Body of pancreas (tissue), 4 donors: ENCODE measurements around the gene CCBE1. TPM values are rescaled to one million over a fixed set of nuclear protein-coding genes. Genes with fewer than 3 reads are reported as not detected.

Experiments
- ATAC-seq: fragments of 150-250 bp; one replicate; pipeline ENCODE4 v1.9.1; 2016
- DNase-seq, 4 donors: peaks; one replicate each; pipeline ENCODE4 v3.0.0-alpha.2; 2019
- H3K27ac ChIP-seq, 4 donors: fragments of 200-600 bp; sonication (generic); 1 replicate in 3 of 4; 2 replicates in 1 of 4; pipeline versions ENCODE4 v1.5.1 to v1.6.1; 2016 to 2019; ENCODE audit warnings: mild to moderate bottlenecking in 1 of 4, mixed read lengths in 1 of 4, moderate library complexity in 1 of 4
- H3K27me3 ChIP-seq, 2 donors: fragments of 200-600 bp; sonication (generic); one replicate each; pipeline ENCODE4 v1.6.0; 2016; ENCODE audit warnings: mild to moderate bottlenecking in 1 of 2
- H3K36me3 ChIP-seq, 2 donors: fragments of 200-600 bp; sonication (generic); replicated peaks in 1 of 2; 2 replicates each; pipeline ENCODE4 v1.5.1; 2016; ENCODE audit warnings: low read depth in 2 of 2; ENCODE audit not compliant: insufficient read depth in 1 of 2
- H3K4me1 ChIP-seq: fragments of 200-600 bp; sonication (generic); one replicate; pipeline ENCODE4 v1.6.0; 2016
- H3K4me3 ChIP-seq, 2 donors: fragments of 200-600 bp; sonication (generic); 1 replicate in 1 of 2; 2 replicates in 1 of 2; pipeline ENCODE4 v1.5.1; 2016 to 2019
- H3K9me3 ChIP-seq, 3 donors: fragments of 200-600 bp; sonication (generic); 1 replicate in 2 of 3; 2 replicates in 1 of 3; pipeline ENCODE4 v1.5.1; 2016
- POLR2A ChIP-seq, 3 donors: fragments of 450-650 bp; IDR thresholded peaks; one replicate each; pipeline ENCODE4 v1.6.1; 2016; ENCODE audit warnings: antibody characterized with exemption in 3 of 3, mild to moderate bottlenecking in 2 of 3
- WGBS, 2 donors: methylation state at CpG; one replicate each; pipeline ENCODE4 v1.1.5; 2017; 5-methylcytosine and 5-hydroxymethylcytosine counted together
- intact Hi-C: fragments of 100-400 bp; cut with DNase I; formaldehyde crosslinking; loops from one replicate; pipeline ENCODE4 v1.15.1; 2023
- total RNA-seq, 2 donors: library from RNA; depleted of rRNA; stranded (reverse); fragments of >200 nt; gene quantifications; one replicate each; pipeline ENCODE4 v1.1.0, GENCODE V29; 2016
- TF ChIP-seq, protein P1 (sequence below), 7 experiments: fragments of 450-650 bp in 4 of 7; fragments of 200-600 bp in 3 of 7; sonication (generic) in 3 of 7; IDR thresholded peaks; one replicate each; pipeline ENCODE4 v1.5.1; 2016 to 2019; ENCODE audit warnings: antibody characterized with exemption in 7 of 7

CCBE1 gene
- total RNA-seq, 2 donors from 2014 or later, result 0.99 to 4.4 TPM

DNA sequence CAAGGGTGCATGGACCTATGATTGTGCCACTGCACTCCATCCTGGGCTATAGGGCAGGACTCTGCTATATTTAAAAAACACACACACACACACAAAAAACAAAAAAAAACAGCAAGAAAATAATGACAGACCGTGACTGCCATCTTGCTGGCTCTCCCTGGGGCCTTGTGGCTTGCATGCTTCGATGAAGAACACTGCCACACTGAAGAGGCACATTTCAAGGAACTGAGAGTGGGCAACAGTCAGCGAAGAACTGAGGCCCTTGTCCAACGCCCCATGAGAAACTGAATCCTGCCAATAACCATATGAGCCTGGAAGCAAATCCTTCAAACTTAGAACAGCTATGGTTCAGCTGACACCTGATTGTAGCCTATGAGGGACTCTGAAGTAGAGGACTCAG lies 158.1 kb downstream of the CCBE1 start:
- TF ChIP-seq, protein P1, sequence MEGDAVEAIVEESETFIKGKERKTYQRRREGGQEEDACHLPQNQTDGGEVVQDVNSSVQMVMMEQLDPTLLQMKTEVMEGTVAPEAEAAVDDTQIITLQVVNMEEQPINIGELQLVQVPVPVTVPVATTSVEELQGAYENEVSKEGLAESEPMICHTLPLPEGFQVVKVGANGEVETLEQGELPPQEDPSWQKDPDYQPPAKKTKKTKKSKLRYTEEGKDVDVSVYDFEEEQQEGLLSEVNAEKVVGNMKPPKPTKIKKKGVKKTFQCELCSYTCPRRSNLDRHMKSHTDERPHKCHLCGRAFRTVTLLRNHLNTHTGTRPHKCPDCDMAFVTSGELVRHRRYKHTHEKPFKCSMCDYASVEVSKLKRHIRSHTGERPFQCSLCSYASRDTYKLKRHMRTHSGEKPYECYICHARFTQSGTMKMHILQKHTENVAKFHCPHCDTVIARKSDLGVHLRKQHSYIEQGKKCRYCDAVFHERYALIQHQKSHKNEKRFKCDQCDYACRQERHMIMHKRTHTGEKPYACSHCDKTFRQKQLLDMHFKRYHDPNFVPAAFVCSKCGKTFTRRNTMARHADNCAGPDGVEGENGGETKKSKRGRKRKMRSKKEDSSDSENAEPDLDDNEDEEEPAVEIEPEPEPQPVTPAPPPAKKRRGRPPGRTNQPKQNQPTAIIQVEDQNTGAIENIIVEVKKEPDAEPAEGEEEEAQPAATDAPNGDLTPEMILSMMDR (IDR thresholded peaks at IDR 0.05), result no peak
- TF ChIP-seq POLR2A (IDR thresholded peaks at IDR 0.05), result no peak
- Histone ChIP-seq H3K4me3 (no peak overlapping the region), H3K36me3 (no peaks in the 10 kb centered on the region), H3K27ac (no peak overlapping the region), H3K27me3 (no peaks in the 10 kb centered on the region), H3K4me1 (no peaks in the 10 kb centered on the region), H3K9me3 (no peaks in the 10 kb centered on the region)
- intact Hi-C loops, result no loop called here
- DNase-seq (no peak), ATAC-seq (no peak)
- WGBS, 2 donors, result 72 to 76% methylated on average over 4 of the region's 4 CpGs

DNA sequence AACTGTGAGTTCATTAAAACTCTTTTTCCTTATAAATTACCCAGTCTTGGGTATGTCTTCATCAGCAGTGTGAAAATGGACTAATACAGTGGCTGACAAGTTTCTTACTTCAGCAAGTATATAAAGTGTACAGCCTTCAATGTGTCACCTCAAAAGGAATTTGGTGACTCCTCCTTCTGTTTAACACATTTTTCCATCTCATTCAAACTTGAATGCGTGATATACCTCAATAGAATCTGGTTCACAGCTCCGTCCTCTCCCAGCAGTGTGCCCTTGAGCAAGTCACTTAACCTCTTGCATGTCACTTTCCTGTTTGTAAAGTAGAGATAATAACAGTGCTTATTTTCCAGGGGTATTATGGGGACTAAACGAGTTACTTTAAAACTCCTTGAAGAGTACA lies 159.6 kb downstream of the CCBE1 start:
- no peaks in the 10 kb centered on the region for H3K9me3 ChIP-seq
- H3K4me3 ChIP-seq, result no peak overlapping the region
- H3K27ac ChIP-seq, result no peak overlapping the region
- 45 to 53% methylated on average over 3 of the region's 3 CpGs for WGBS, 2 donors
- no peaks in the 10 kb centered on the region for H3K36me3 ChIP-seq
- no peak for DNase-seq
- TF ChIP-seq, protein P1 (IDR thresholded peaks at IDR 0.05), result no peak
- TF ChIP-seq POLR2A (IDR thresholded peaks at IDR 0.05), result no peak
- intact Hi-C loops, result no loop called here
- H3K4me1 ChIP-seq, result no peaks in the 10 kb centered on the region
- H3K27me3 ChIP-seq, result no peaks in the 10 kb centered on the region
- ATAC-seq, result no peak

DNA sequence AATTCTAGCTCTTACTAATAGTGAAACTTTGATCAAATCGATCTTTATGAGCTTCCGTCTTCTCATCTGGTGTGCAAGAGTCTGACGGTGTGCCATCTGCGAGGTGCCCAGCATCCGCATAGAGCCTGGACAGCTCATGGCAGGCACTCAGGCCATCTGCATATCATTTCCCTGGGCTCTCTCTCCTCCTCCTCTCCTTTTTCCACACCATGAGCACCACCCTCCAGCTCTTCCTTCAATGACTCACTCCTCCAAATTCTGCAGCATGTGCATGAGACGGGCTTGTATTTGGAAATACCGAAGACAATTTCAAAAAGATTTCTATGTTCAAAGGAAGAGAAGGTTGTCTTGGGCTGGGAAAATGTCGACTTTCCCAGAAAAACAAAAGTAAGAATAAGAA lies 161.1 kb downstream of the CCBE1 start:
- ATAC-seq, result no peak
- no peak for DNase-seq
- no peak overlapping the region for H3K27ac ChIP-seq
- H3K27me3 ChIP-seq, result no peaks in the 10 kb centered on the region
- intact Hi-C loops, result no loop called here
- no peaks in the 10 kb centered on the region for H3K9me3 ChIP-seq
- 71 to 80% methylated on average over 8 of the region's 8 CpGs for WGBS, 2 donors
- no peaks in the 10 kb centered on the region for H3K36me3 ChIP-seq
- TF ChIP-seq, protein P1 (IDR thresholded peaks at IDR 0.05), result no peak
- H3K4me1 ChIP-seq, result no peaks in the 10 kb centered on the region
- no peak overlapping the region for H3K4me3 ChIP-seq

DNA sequence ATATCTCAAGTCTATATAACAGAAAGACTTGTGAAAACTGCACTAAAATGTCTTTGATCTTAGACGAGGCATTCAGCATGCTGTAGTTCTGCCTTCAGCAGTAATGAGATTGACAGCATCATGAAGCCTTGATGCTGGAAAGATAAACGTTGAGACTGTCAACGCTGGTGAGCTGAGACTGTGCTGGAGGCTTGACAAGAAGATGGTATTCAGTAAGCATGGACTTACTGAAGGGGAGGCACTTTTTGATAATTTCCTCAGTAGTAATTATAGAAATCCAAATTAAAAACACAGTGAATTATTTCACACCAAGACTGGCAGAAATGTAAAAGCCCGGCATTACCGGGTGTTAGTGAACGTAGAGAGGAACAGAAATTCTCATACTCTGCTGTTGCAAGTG lies 162.2 kb downstream of the CCBE1 start:
- no peaks in the 10 kb centered on the region for H3K4me1 ChIP-seq
- no peaks in the 10 kb centered on the region for H3K36me3 ChIP-seq
- DNase-seq (no peak), ATAC-seq (no peak)
- no peaks in the 10 kb centered on the region for H3K27me3 ChIP-seq
- H3K4me3 ChIP-seq, result no peak overlapping the region
- intact Hi-C loops, result no loop called here
- H3K27ac ChIP-seq, result no peak overlapping the region
- TF ChIP-seq, protein P1 (IDR thresholded peaks at IDR 0.05), result no peak
- no peak for TF ChIP-seq POLR2A (IDR thresholded peaks at IDR 0.05)
- no peaks in the 10 kb centered on the region for H3K9me3 ChIP-seq
- WGBS, 2 donors, result 44% methylated on average over 6 of the region's 6 CpGs

DNA sequence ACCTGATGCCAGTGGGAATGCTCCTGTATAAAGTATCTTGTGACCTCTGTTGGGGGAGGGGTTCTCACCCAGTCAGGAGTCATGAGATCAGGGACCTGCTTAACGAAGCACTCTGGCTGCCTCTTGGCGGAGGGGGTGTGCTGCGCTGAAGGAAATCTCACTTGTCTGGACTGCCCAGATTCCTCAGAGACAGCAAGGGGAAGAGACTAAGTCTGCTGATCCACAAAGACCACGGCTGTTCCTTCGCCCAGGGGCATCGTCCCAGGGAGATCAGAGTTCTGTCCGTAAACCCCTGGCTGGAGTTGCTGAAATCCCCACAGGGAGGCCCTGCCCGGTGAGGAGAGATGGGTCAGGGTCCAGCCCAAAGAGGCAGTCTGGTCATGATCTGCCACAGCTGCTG lies 168.4 kb downstream of the CCBE1 start:
- TF ChIP-seq POLR2A (IDR thresholded peaks at IDR 0.05), result no peak
- TF ChIP-seq, protein P1 (IDR thresholded peaks at IDR 0.05), result no peak
- intact Hi-C loops, result no loop called here
- ATAC-seq (no peak), DNase-seq (no peak)
- no peaks in the 10 kb centered on the region for H3K36me3 ChIP-seq
- WGBS, 2 donors, result 64 to 65% methylated on average over 7 to 8 of the region's 8 CpGs
- H3K27ac ChIP-seq, result no peak overlapping the region
- no peaks in the 10 kb centered on the region for H3K9me3 ChIP-seq
- H3K4me1 ChIP-seq, result no peaks in the 10 kb centered on the region
- H3K27me3 ChIP-seq, result no peaks in the 10 kb centered on the region
- no peak overlapping the region for H3K4me3 ChIP-seq
